Stimulated activated CD4-positive, alpha-beta T cell treated with anti-CD3 and anti-CD28 coated beads, Interleukin-1b, Interleukin-23, amount 100 ng/mL, for 4 hours (primary cell): ENCODE results near the gene RBPJL.
A peak's percentile ranks its signal among the peaks of the same experiment; 100 is the strongest.
"Not testable (repeated sequence)": the region's sequence is repeated elsewhere in the genome, so short reads cannot be mapped to it uniquely, and the experiment has no call there.

Experiments used
- DNase-seq, 2 donors: peaks; one replicate each; pipeline ENCODE4 v3.0.0-alpha.2; 2020; ENCODE audit warnings: low read depth in 2 of 2

The RBPJL gene

GRCh38 chr20:45342855-45343531 is 36.4 kb downstream of the RBPJL start:
- no peak for DNase-seq

GRCh38 chr20:45343532-45344167 is 37.0 kb downstream of the RBPJL start:
- DNase-seq: no peak

GRCh38 chr20:45344168-45344860 is 37.7 kb downstream of the RBPJL start:
- no peak for DNase-seq

- DNase-seq: no peak
These were observed 38.7 kb downstream of the RBPJL start for GRCh38 chr20:45345104-45345936.

- no peak for DNase-seq
These were observed 39.7 kb downstream of the RBPJL start for GRCh38 chr20:45346291-45346718.

- DNase-seq: no peak
These were observed 40.2 kb downstream of the RBPJL start for GRCh38 chr20:45346851-45347250.

GRCh38 chr20:45347297-45347935 is 40.8 kb downstream of the RBPJL start:
- DNase-seq: no peak

- peak; percentile 63 to 66 for DNase-seq
These were observed 41.5 kb downstream of the RBPJL start, which contains the start of gene SDC4 for GRCh38 chr20:45347936-45348778. TSS of gene SDC4 (minus strand) at chr20:45348424. CDS start at chr20:45348384, 40 bp downstream.

- no peak for DNase-seq
These were observed 43.6 kb downstream of the RBPJL start for GRCh38 chr20:45350217-45350616.

GRCh38 chr20:45350795-45351194 is 44.2 kb downstream of the RBPJL start:
- not testable (repeated sequence) for DNase-seq

- DNase-seq: no peak
These were observed 46.1 kb downstream of the RBPJL start for GRCh38 chr20:45352729-45353128.

GRCh38 chr20:45353746-45354145 is 47.1 kb downstream of the RBPJL start:
- DNase-seq: no peak

- DNase-seq: no peak
These were observed 48.0 kb downstream of the RBPJL start for GRCh38 chr20:45354423-45355208.

- no peak for DNase-seq
These were observed 48.8 kb downstream of the RBPJL start for GRCh38 chr20:45355209-45356084.

GRCh38 chr20:45358282-45359068 is 51.8 kb downstream of the RBPJL start:
- no peak for DNase-seq

GRCh38 chr20:45359069-45359405 is 52.4 kb downstream of the RBPJL start:
- no peak for DNase-seq

GRCh38 chr20:45359406-45360148 is 52.9 kb downstream of the RBPJL start:
- DNase-seq: no peak
